PC-9 (cell line): ENCODE measurements around the gene CHRNA4. TPM values are rescaled to one million over a fixed set of nuclear protein-coding genes. Genes with fewer than 3 reads are reported as not detected.

Experiments
- BruUV-seq: library from RNA; stranded (reverse); fragments of 400-500 nt; replicated peaks from 2 replicates; lab custom pipeline; 2021; lab: Mats Ljungman, UMichigan
- CTCF ChIA-PET: fragments of 300-600 bp; sonication (Branson Sonifier 250); formaldehyde crosslinking; loops from one replicate; lab custom pipeline; 2022; ENCODE audit warnings: antibody characterized with exemption; lab: Charles Lee
- POLR2A ChIA-PET: fragments of 300-600 bp; sonication (Branson Sonifier 250); formaldehyde crosslinking; loops from one replicate; lab custom pipeline; 2022; ENCODE audit warnings: antibody characterized with exemption; ENCODE audit not compliant: unreplicated experiment; lab: Charles Lee
- DNase-seq, 2 experiments: peaks; one replicate each; pipeline versions ENCODE4 v3.0.0 to v3.0.0-alpha.2; 2015 to 2022; ENCODE audit warnings: mixed read lengths in 1 of 2
- H2AFZ ChIP-seq: fragments of 200-600 bp; sonication (generic); 2 replicates; pipeline ENCODE4 v1.8.1; 2017; ENCODE audit warnings: antibody characterized with exemption
- H3F3A ChIP-seq: fragments of 200-600 bp; sonication (generic); 2 replicates; pipeline ENCODE4 v1.8.1; 2017; ENCODE audit warnings: antibody characterized with exemption, mild to moderate bottlenecking, low read depth; ENCODE audit not compliant: insufficient read depth
- H3K27ac ChIP-seq: fragments of 200-600 bp; sonication (generic); 2 replicates; pipeline ENCODE4 v1.6.1; 2016; ENCODE audit warnings: mixed run types
- H3K27me3 ChIP-seq: fragments of 200-600 bp; sonication (generic); 2 replicates; pipeline ENCODE4 v1.6.1; 2016; ENCODE audit warnings: low read depth, mixed run types; ENCODE audit not compliant: insufficient read depth
- H3K36me3 ChIP-seq: fragments of 200-600 bp; sonication (generic); 2 replicates; pipeline ENCODE4 v1.6.1; 2016; ENCODE audit warnings: low read depth, mixed run types
- H3K4me1 ChIP-seq: fragments of 200-600 bp; sonication (generic); replicated peaks from 2 replicates; pipeline ENCODE4 v1.6.1; 2016; ENCODE audit warnings: mixed run types; ENCODE audit not compliant: insufficient read depth
- H3K4me2 ChIP-seq: fragments of 200-600 bp; sonication (generic); 2 replicates; pipeline ENCODE4 v1.6.1; 2017; ENCODE audit warnings: mixed run types
- H3K4me3 ChIP-seq: fragments of 200-600 bp; sonication (generic); 2 replicates; pipeline ENCODE4 v1.6.1; 2016; ENCODE audit warnings: mixed run types
- H3K79me2 ChIP-seq: fragments of 200-600 bp; sonication (generic); 2 replicates; pipeline ENCODE4 v1.6.1; 2017; ENCODE audit warnings: low read depth, mixed run types
- H3K9me2 ChIP-seq: fragments of 200-600 bp; sonication (generic); 2 replicates; pipeline ENCODE4 v1.8.1; 2017; ENCODE audit warnings: mild to moderate bottlenecking; ENCODE audit not compliant: insufficient read depth
- H3K9me3 ChIP-seq: fragments of 200-600 bp; sonication (generic); 2 replicates; pipeline ENCODE4 v1.8.1; 2016; ENCODE audit warnings: low read depth; ENCODE audit not compliant: insufficient read depth
- H4K20me1 ChIP-seq: fragments of 200-600 bp; sonication (generic); 2 replicates; pipeline ENCODE4 v1.8.1; 2017; ENCODE audit not compliant: insufficient read depth
- CTCF ChIP-seq: fragments of 200-600 bp; sonication (generic); conservative IDR thresholded peaks from 2 replicates; pipeline ENCODE4 v1.6.1; 2017; ENCODE audit warnings: mixed run types, antibody characterized with exemption, mild to moderate bottlenecking, moderate library complexity
- EZH2 ChIP-seq: fragments of 200-600 bp; sonication (generic); IDR thresholded peaks from 2 replicates; pipeline ENCODE4 v1.8.0; 2017; ENCODE audit warnings: antibody characterized with exemption, low read depth
- intact Hi-C: fragments of 100-400 bp; cut with micrococcal nuclease; formaldehyde crosslinking; loops from one replicate; pipeline ENCODE4 v1.10.0; 2022; ENCODE audit not compliant: unreplicated experiment
- total RNA-seq: library from RNA; stranded (reverse); gene quantifications from 2 replicates; pipeline ENCODE4 v1.2.3, GENCODE V29; 2021

The CHRNA4 gene
- total RNA-seq, 1 experiment from 2014 or later = not detected

- Histone ChIP-seq H3K27ac (no peak overlapping the region), H4K20me1 (no peaks in the 10 kb centered on the region), H3K79me2 (no peaks in the 10 kb centered on the region), H3K4me2 (no peak overlapping the region), H3K27me3 (peaks cover 24% of the 10 kb centered on the region), H3K9me2 (no peaks in the 10 kb centered on the region), H3K4me3 (no peak overlapping the region), H3K9me3 (no peaks in the 10 kb centered on the region), H3K36me3 (no peaks in the 10 kb centered on the region), H2AFZ (no peak overlapping the region), H3F3A (no peaks in the 10 kb centered on the region; the same call in 1 of the 2 replicates), H3K4me1 (no peaks in the 10 kb centered on the region)
- ChIA-PET POLR2A (no interaction called here), CTCF (interaction anchor here (0.6 kb wide), 1 partner anchor 769 kb away, joined by 5 read pairs; no protein-coding TSS in a partner anchor)
- no TSS peak for BruUV-seq
- intact Hi-C loops = no loop called here
- DNase-seq = no peak
- TF ChIP-seq EZH2 = no peak
- no peak for TF ChIP-seq CTCF
These were observed 5.3 kb downstream of the CHRNA4 start for GRCh38 chr20:63355781-63356295.

GRCh38 chr20:63354636-63355350 is 6.4 kb downstream of the CHRNA4 start:
- H3K36me3 ChIP-seq = no peaks in the 10 kb centered on the region
- no TSS peak for BruUV-seq
- intact Hi-C loops = no loop called here
- H4K20me1 ChIP-seq = no peaks in the 10 kb centered on the region
- H3K9me3 ChIP-seq = no peaks in the 10 kb centered on the region
- DNase-seq = no peak
- no peaks in the 10 kb centered on the region for H3K9me2 ChIP-seq
- no peak for TF ChIP-seq EZH2
- H3K4me2 ChIP-seq = no peak overlapping the region
- no peaks in the 10 kb centered on the region; the same call in 1 of the 2 replicates for H3F3A ChIP-seq
- no peak overlapping the region for H3K4me3 ChIP-seq
- H3K4me1 ChIP-seq = no peaks in the 10 kb centered on the region
- H3K27ac ChIP-seq = no peak overlapping the region
- CTCF ChIA-PET = no interaction called here
- H3K79me2 ChIP-seq = no peaks in the 10 kb centered on the region
- H2AFZ ChIP-seq = no peak overlapping the region
- POLR2A ChIA-PET = no interaction called here
- H3K27me3 ChIP-seq = peaks cover 24% of the 10 kb centered on the region

GRCh38 chr20:63352811-63353221 is 8.3 kb downstream of the CHRNA4 start:
- Histone ChIP-seq H3F3A (no peaks in the 10 kb centered on the region; the same call in 1 of the 2 replicates), H3K36me3 (no peaks in the 10 kb centered on the region), H4K20me1 (no peaks in the 10 kb centered on the region), H3K4me1 (no peaks in the 10 kb centered on the region), H3K27ac (no peak overlapping the region), H3K4me2 (no peak overlapping the region), H3K79me2 (no peaks in the 10 kb centered on the region), H2AFZ (no peak overlapping the region), H3K9me2 (no peaks in the 10 kb centered on the region), H3K27me3 (peaks cover 34% of the 10 kb centered on the region), H3K4me3 (no peak overlapping the region), H3K9me3 (no peaks in the 10 kb centered on the region)
- intact Hi-C loops = no loop called here
- BruUV-seq = no TSS peak
- ChIA-PET POLR2A (no interaction called here), CTCF (no interaction called here)
- TF ChIP-seq EZH2 = no peak
- TF ChIP-seq CTCF = no peak
- DNase-seq = no peak
